ENCODE results near the gene BRF1.

- TF ChIP-seq CTCF (conservative IDR thresholded peaks at IDR 0.05; ENCODE audit: low read length) (no peak), EZH2phosphoT487 (IDR thresholded peaks at IDR 0.05; ENCODE audit: borderline replicate concordance) (no peak)
Measured at GRCh38 chr14:105228562-105228961, 72.2 kb downstream of the BRF1 start.
